Astrocyte (in vitro differentiated cells and primary cell): ENCODE data around the gene TTLL5. TPM values are rescaled to one million over a fixed set of nuclear protein-coding genes. Genes with fewer than 3 reads are reported as not detected.

Source experiments
- DNase-seq: peaks from one replicate; pipeline ENCODE4 v3.0.0-alpha.2; 2010; ENCODE audit warnings: low read depth
- FAIRE-seq: peaks from 2 replicates; lab custom pipeline; 2011; peaks lifted over from hg19 to GRCh38; lab: Jason Lieb, UNC
- H2AFZ ChIP-seq: 2 replicates; pipeline ENCODE4 v1.6.0; 2012; ENCODE audit warnings: low read depth, low read length, inconsistent platforms
- H3K27ac ChIP-seq: 2 replicates; pipeline ENCODE4 v1.5.1; 2011; ENCODE audit warnings: low read depth, low read length, inconsistent platforms
- H3K27me3 ChIP-seq: 2 replicates; pipeline ENCODE4 v1.6.0; 2011; ENCODE audit warnings: low read length, inconsistent platforms; ENCODE audit not compliant: insufficient read depth
- H3K36me3 ChIP-seq: 2 replicates; pipeline ENCODE4 v1.5.1; 2011; ENCODE audit warnings: low read length, inconsistent platforms; ENCODE audit not compliant: insufficient read depth
- H3K4me1 ChIP-seq: 2 replicates; pipeline ENCODE4 v1.5.1; 2011; ENCODE audit warnings: low read length, inconsistent platforms; ENCODE audit not compliant: insufficient read depth
- H3K4me2 ChIP-seq: 2 replicates; pipeline ENCODE4 v1.6.0; 2012; ENCODE audit warnings: low read length, inconsistent platforms
- H3K4me3 ChIP-seq: 2 replicates; pipeline ENCODE4 v1.5.1; 2011; ENCODE audit warnings: low read depth, mild to moderate bottlenecking, low read length, inconsistent platforms; ENCODE audit not compliant: insufficient read depth
- H3K79me2 ChIP-seq: 2 replicates; pipeline ENCODE4 v1.6.0; 2012; ENCODE audit warnings: mild to moderate bottlenecking, low read length, inconsistent platforms; ENCODE audit not compliant: insufficient read depth
- H3K9ac ChIP-seq: 2 replicates; pipeline ENCODE4 v1.6.0; 2012; ENCODE audit warnings: mild to moderate bottlenecking, low read length, inconsistent platforms
- H3K9me3 ChIP-seq: 2 replicates; pipeline ENCODE4 v1.5.1; 2012; ENCODE audit warnings: low read depth, mild to moderate bottlenecking, low read length, inconsistent platforms; ENCODE audit not compliant: insufficient read depth
- H4K20me1 ChIP-seq: 2 replicates; pipeline ENCODE4 v1.6.0; 2012; ENCODE audit warnings: low read length, inconsistent platforms; ENCODE audit not compliant: insufficient read depth
- H3K27ac Mint-ChIP-seq: one replicate; pipeline ENCODE4 v1.8.0; 2021; ENCODE audit warnings: mild to moderate bottlenecking, mixed read lengths; ENCODE audit not compliant: unreplicated experiment
- H3K27me3 Mint-ChIP-seq: one replicate; pipeline ENCODE4 v1.8.0; 2021; ENCODE audit warnings: low read depth, mixed read lengths; ENCODE audit not compliant: unreplicated experiment
- H3K36me3 Mint-ChIP-seq: one replicate; pipeline ENCODE4 v1.8.0; 2021; ENCODE audit warnings: low read depth, mixed read lengths; ENCODE audit not compliant: unreplicated experiment
- H3K4me1 Mint-ChIP-seq: one replicate; pipeline ENCODE4 v1.8.0; 2021; ENCODE audit warnings: low read depth, mixed read lengths; ENCODE audit not compliant: unreplicated experiment
- H3K4me3 Mint-ChIP-seq: one replicate; pipeline ENCODE4 v1.8.0; 2021; ENCODE audit warnings: mild to moderate bottlenecking, moderate library complexity, mixed read lengths; ENCODE audit not compliant: unreplicated experiment
- H3K9me3 Mint-ChIP-seq: one replicate; pipeline ENCODE4 v1.8.0; 2021; ENCODE audit warnings: mild to moderate bottlenecking, mixed read lengths; ENCODE audit not compliant: unreplicated experiment
- EZH2 ChIP-seq: IDR thresholded peaks from 2 replicates; pipeline ENCODE4 v1.6.1; 2012; ENCODE audit warnings: mild to moderate bottlenecking, low read length, inconsistent platforms; ENCODE audit not compliant: insufficient read depth
- total RNA-seq: library from RNA; stranded (reverse); gene quantifications from 2 replicates; pipeline ENCODE4 v1.2.1, GENCODE V29; 2021
- TF ChIP-seq, protein P1 (sequence below): IDR thresholded peaks from 2 replicates; pipeline ENCODE4 v1.5.1; 2011; ENCODE audit warnings: low read depth, mild to moderate bottlenecking, inconsistent platforms, low read length, moderate library complexity; ENCODE audit not compliant: insufficient read depth

Gene TTLL5
- total RNA-seq, 1 donor from 2014 or later = 24.0 TPM

DNA sequence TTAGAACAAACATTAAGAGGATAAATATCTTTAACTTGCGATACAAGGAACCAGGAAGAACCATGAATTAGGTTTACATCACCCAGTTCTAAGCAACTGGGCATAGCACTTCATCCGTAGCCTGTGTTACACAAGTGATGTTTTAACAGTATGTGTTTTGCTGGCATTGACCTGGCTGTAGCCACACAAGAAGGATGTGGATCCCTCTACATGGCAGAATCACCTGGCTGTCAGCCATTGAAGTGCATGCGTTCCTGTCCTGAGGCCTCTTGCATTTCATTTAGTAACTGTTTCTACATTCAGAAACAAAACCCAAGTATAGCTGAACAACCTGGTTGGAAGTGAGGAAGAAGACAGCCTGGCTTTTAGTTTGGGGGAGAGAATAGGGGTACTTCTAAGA lies 248.6 kb downstream of the TTLL5 start:
- Mint-ChIP-seq H3K27me3 (no peaks in the 10 kb centered on the region), H3K4me3 (no peak overlapping the region), H3K9me3 (no peaks in the 10 kb centered on the region), H3K4me1 (peaks cover 19% of the 10 kb centered on the region), H3K36me3 (peaks cover 1% of the 10 kb centered on the region), H3K27ac (no peak overlapping the region)
- H4K20me1 ChIP-seq = no peaks in the 10 kb centered on the region
- H3K27me3 ChIP-seq = no peaks in the 10 kb centered on the region
- no peak overlapping the region for H3K4me2 ChIP-seq
- H3K36me3 ChIP-seq = no peaks in the 10 kb centered on the region
- H3K9ac ChIP-seq = no peak overlapping the region
- no peak for FAIRE-seq
- no peaks in the 10 kb centered on the region for H3K9me3 ChIP-seq
- DNase-seq = no peak
- H3K4me3 ChIP-seq = no peak overlapping the region
- no peak for TF ChIP-seq EZH2
- TF ChIP-seq, protein P1, sequence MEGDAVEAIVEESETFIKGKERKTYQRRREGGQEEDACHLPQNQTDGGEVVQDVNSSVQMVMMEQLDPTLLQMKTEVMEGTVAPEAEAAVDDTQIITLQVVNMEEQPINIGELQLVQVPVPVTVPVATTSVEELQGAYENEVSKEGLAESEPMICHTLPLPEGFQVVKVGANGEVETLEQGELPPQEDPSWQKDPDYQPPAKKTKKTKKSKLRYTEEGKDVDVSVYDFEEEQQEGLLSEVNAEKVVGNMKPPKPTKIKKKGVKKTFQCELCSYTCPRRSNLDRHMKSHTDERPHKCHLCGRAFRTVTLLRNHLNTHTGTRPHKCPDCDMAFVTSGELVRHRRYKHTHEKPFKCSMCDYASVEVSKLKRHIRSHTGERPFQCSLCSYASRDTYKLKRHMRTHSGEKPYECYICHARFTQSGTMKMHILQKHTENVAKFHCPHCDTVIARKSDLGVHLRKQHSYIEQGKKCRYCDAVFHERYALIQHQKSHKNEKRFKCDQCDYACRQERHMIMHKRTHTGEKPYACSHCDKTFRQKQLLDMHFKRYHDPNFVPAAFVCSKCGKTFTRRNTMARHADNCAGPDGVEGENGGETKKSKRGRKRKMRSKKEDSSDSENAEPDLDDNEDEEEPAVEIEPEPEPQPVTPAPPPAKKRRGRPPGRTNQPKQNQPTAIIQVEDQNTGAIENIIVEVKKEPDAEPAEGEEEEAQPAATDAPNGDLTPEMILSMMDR = no peak
- no peaks in the 10 kb centered on the region for H3K79me2 ChIP-seq
- H3K4me1 ChIP-seq = no peaks in the 10 kb centered on the region
- H3K27ac ChIP-seq = no peak overlapping the region
- H2AFZ ChIP-seq = no peak overlapping the region

GRCh38 chr14:75910048-75910447 lies 249.0 kb downstream of the TTLL5 start:
- no peaks in the 10 kb centered on the region for H3K36me3 ChIP-seq
- no peak overlapping the region for H3K4me3 ChIP-seq
- Mint-ChIP-seq H3K9me3 (no peaks in the 10 kb centered on the region), H3K27me3 (no peaks in the 10 kb centered on the region), H3K4me3 (no peak overlapping the region), H3K4me1 (peaks cover 18% of the 10 kb centered on the region), H3K27ac (no peak overlapping the region), H3K36me3 (peaks cover 3% of the 10 kb centered on the region)
- no peak overlapping the region for H3K9ac ChIP-seq
- H3K27me3 ChIP-seq = no peaks in the 10 kb centered on the region
- no peak for DNase-seq
- no peak for FAIRE-seq
- H3K27ac ChIP-seq = no peak overlapping the region
- H3K4me2 ChIP-seq = no peak overlapping the region
- H3K79me2 ChIP-seq = no peaks in the 10 kb centered on the region
- H3K9me3 ChIP-seq = no peaks in the 10 kb centered on the region
- TF ChIP-seq, protein P1 = no peak
- no peak for TF ChIP-seq EZH2
- H2AFZ ChIP-seq = no peak overlapping the region
- no peaks in the 10 kb centered on the region for H4K20me1 ChIP-seq
- no peaks in the 10 kb centered on the region for H3K4me1 ChIP-seq

- Histone ChIP-seq H4K20me1 (no peaks in the 10 kb centered on the region), H3K4me2 (no peak overlapping the region), H3K9me3 (no peaks in the 10 kb centered on the region), H3K9ac (no peak overlapping the region), H3K36me3 (no peaks in the 10 kb centered on the region), H3K27ac (no peak overlapping the region), H3K4me3 (no peak overlapping the region), H3K4me1 (no peaks in the 10 kb centered on the region), H3K27me3 (no peaks in the 10 kb centered on the region), H2AFZ (peak overlapping the region; percentile 40), H3K79me2 (no peaks in the 10 kb centered on the region)
- H3K4me3 Mint-ChIP-seq = peak overlapping the region; percentile 72
- no peaks in the 10 kb centered on the region for H3K27me3 Mint-ChIP-seq
- H3K27ac Mint-ChIP-seq = peak overlapping the region; percentile 44
- FAIRE-seq = no peak
- H3K36me3 Mint-ChIP-seq = peaks cover 9% of the 10 kb centered on the region
- H3K9me3 Mint-ChIP-seq = no peaks in the 10 kb centered on the region
- TF ChIP-seq, protein P1 = no peak
- TF ChIP-seq EZH2 = no peak
- DNase-seq = peak; percentile 61
- peaks cover 13% of the 10 kb centered on the region for H3K4me1 Mint-ChIP-seq
These were observed 250.8 kb downstream of the TTLL5 start for GRCh38 chr14:75911883-75912282.
